Esophagus squamous epithelium (tissue), 4 donors: ENCODE results near the gene CBLB.

Source experiments
- CTCF ChIP-seq, 6 experiments: fragments of 450-650 bp in 4 of 6; fragments of 200-600 bp in 2 of 6; sonication (generic) in 2 of 6; IDR thresholded peaks; one replicate each; pipeline ENCODE4 v1.5.1; 2016 to 2019; ENCODE audit warnings: antibody characterized with exemption in 6 of 6, mild to moderate bottlenecking in 4 of 6, moderate library complexity in 4 of 6
- POLR2A ChIP-seq, 4 donors: fragments of 450-650 bp; IDR thresholded peaks; one replicate each; pipeline ENCODE4 v1.6.1; 2017; ENCODE audit warnings: antibody characterized with exemption in 4 of 4, mild to moderate bottlenecking in 4 of 4, moderate library complexity in 3 of 4

- TF ChIP-seq CTCF (IDR thresholded peaks at IDR 0.05) (no peak), POLR2A (IDR thresholded peaks at IDR 0.05) (no peak)
Observed at GRCh38 chr3:105888621-105889579, 20.1 kb upstream of the CBLB start.
